ENCODE data around the gene STX16. TPM values are rescaled to one million over a fixed set of nuclear protein-coding genes. Genes with fewer than 3 reads are reported as not detected.

The STX16 gene
- total RNA-seq, 1 experiment from 2014 or later, result 97.0 TPM

GRCh38 chr20:58695084-58695722, 44.1 kb downstream of the STX16 start:
- Histone ChIP-seq H3K27me3 (replicated peaks; ENCODE audit: control insufficient read depth, insufficient read depth, low read length) (no peaks in the 10 kb centered on the region), H3K4me3 (ENCODE audit: low read depth, low read length) (no peak overlapping the region), H3K4me1 (peaks cover 18% of the 10 kb centered on the region), H3K9me3 (no peaks in the 10 kb centered on the region), H3K36me3 (ENCODE audit: control insufficient read depth, insufficient read depth, low read length) (peaks cover 1% of the 10 kb centered on the region; the same call in 1 of the 2 replicates)
- H3K4me3 Mint-ChIP-seq (ENCODE audit: unreplicated experiment), result no peak overlapping the region
- CTCF ChIA-PET, result no interaction called here
- POLR2A ChIA-PET, result no interaction called here
- TF ChIP-seq CTCF (IDR thresholded peaks at IDR 0.05; ENCODE audit: insufficient read depth in 1 of 2, low read depth in 1 of 2, low read length in 1 of 2, severe bottlenecking in 1 of 2, unreplicated experiment in 1 of 2), result no peak
- intact Hi-C loops (cut with micrococcal nuclease; ENCODE audit: unreplicated experiment), result no loop called here
- no peaks in the 10 kb centered on the region for H3K36me3 Mint-ChIP-seq (ENCODE audit: insufficient read depth, unreplicated experiment)
- no peak overlapping the region for H3K27ac Mint-ChIP-seq (ENCODE audit: unreplicated experiment)
- peak in 1 of 2 experiments; percentile 50 for DNase-seq
- H3K4me1 Mint-ChIP-seq (ENCODE audit: low read depth, unreplicated experiment), result no peaks in the 10 kb centered on the region
- TSS peak; percentile 48 for BruUV-seq (replicated peaks)
- H3K9me3 Mint-ChIP-seq (ENCODE audit: unreplicated experiment), result no peaks in the 10 kb centered on the region
- H3K27me3 Mint-ChIP-seq (ENCODE audit: insufficient read depth, unreplicated experiment), result no peaks in the 10 kb centered on the region

GRCh38 chr20:58695895-58696375, 44.9 kb downstream of the STX16 start:
- H3K4me1 Mint-ChIP-seq (ENCODE audit: low read depth, unreplicated experiment), result no peaks in the 10 kb centered on the region
- Histone ChIP-seq H3K36me3 (ENCODE audit: control insufficient read depth, insufficient read depth, low read length) (peaks cover 1% of the 10 kb centered on the region; the same call in 1 of the 2 replicates), H3K4me1 (peaks cover 18% of the 10 kb centered on the region), H3K27me3 (replicated peaks; ENCODE audit: control insufficient read depth, insufficient read depth, low read length) (no peaks in the 10 kb centered on the region), H3K9me3 (no peaks in the 10 kb centered on the region), H3K4me3 (ENCODE audit: low read depth, low read length) (no peak overlapping the region)
- no TSS peak for BruUV-seq (replicated peaks)
- POLR2A ChIA-PET, result no interaction called here
- no peaks in the 10 kb centered on the region for H3K36me3 Mint-ChIP-seq (ENCODE audit: insufficient read depth, unreplicated experiment)
- CTCF ChIA-PET, result no interaction called here
- H3K4me3 Mint-ChIP-seq (ENCODE audit: unreplicated experiment), result no peak overlapping the region
- H3K9me3 Mint-ChIP-seq (ENCODE audit: unreplicated experiment), result no peaks in the 10 kb centered on the region
- intact Hi-C loops (cut with micrococcal nuclease; ENCODE audit: unreplicated experiment), result no loop called here
- no peak for TF ChIP-seq CTCF (IDR thresholded peaks at IDR 0.05; ENCODE audit: insufficient read depth in 1 of 2, low read depth in 1 of 2, low read length in 1 of 2, severe bottlenecking in 1 of 2, unreplicated experiment in 1 of 2)
- H3K27me3 Mint-ChIP-seq (ENCODE audit: insufficient read depth, unreplicated experiment), result no peaks in the 10 kb centered on the region
- peak in 1 of 2 experiments; percentile 47 for DNase-seq
- H3K27ac Mint-ChIP-seq (ENCODE audit: unreplicated experiment), result no peak overlapping the region

GRCh38 chr20:58696411-58696961, 45.4 kb downstream of the STX16 start:
- Mint-ChIP-seq H3K36me3 (ENCODE audit: insufficient read depth, unreplicated experiment) (no peaks in the 10 kb centered on the region), H3K9me3 (ENCODE audit: unreplicated experiment) (no peaks in the 10 kb centered on the region), H3K4me3 (ENCODE audit: unreplicated experiment) (no peak overlapping the region), H3K4me1 (ENCODE audit: low read depth, unreplicated experiment) (no peaks in the 10 kb centered on the region), H3K27me3 (ENCODE audit: insufficient read depth, unreplicated experiment) (no peaks in the 10 kb centered on the region), H3K27ac (ENCODE audit: unreplicated experiment) (no peak overlapping the region)
- H3K9me3 ChIP-seq, result no peaks in the 10 kb centered on the region
- H3K4me1 ChIP-seq, result peaks cover 18% of the 10 kb centered on the region
- no peak for DNase-seq
- BruUV-seq (replicated peaks), result no TSS peak
- intact Hi-C loops (cut with micrococcal nuclease; ENCODE audit: unreplicated experiment), result no loop called here
- H3K4me3 ChIP-seq (ENCODE audit: low read depth, low read length), result no peak overlapping the region
- H3K36me3 ChIP-seq (ENCODE audit: control insufficient read depth, insufficient read depth, low read length), result peaks cover 1% of the 10 kb centered on the region; the same call in 1 of the 2 replicates
- TF ChIP-seq CTCF (IDR thresholded peaks at IDR 0.05; ENCODE audit: insufficient read depth in 1 of 2, low read depth in 1 of 2, low read length in 1 of 2, severe bottlenecking in 1 of 2, unreplicated experiment in 1 of 2), result no peak
- ChIA-PET POLR2A (no interaction called here), CTCF (no interaction called here)
- H3K27me3 ChIP-seq (replicated peaks; ENCODE audit: control insufficient read depth, insufficient read depth, low read length), result no peaks in the 10 kb centered on the region
